OCI-LY1 (cell line): ENCODE data around the gene IL4.

Source experiments
- EZH2 ChIP-seq: fragments of 200-600 bp; sonication (generic), shearing (Covaris generic); IDR thresholded peaks from 2 replicates; pipeline ENCODE4 v1.8.0; 2017; ENCODE audit warnings: borderline replicate concordance, mixed run types, mild to moderate bottlenecking, antibody characterized with exemption, low read length, moderate library complexity, mixed read lengths
- TF ChIP-seq, protein P1 (sequence below): fragments of 200-600 bp; sonication (generic), shearing (Covaris generic); IDR thresholded peaks from 2 replicates; pipeline ENCODE4 v1.5.1; 2017; ENCODE audit warnings: mild to moderate bottlenecking, antibody characterized with exemption, low read length, moderate library complexity, mixed read lengths

DNA sequence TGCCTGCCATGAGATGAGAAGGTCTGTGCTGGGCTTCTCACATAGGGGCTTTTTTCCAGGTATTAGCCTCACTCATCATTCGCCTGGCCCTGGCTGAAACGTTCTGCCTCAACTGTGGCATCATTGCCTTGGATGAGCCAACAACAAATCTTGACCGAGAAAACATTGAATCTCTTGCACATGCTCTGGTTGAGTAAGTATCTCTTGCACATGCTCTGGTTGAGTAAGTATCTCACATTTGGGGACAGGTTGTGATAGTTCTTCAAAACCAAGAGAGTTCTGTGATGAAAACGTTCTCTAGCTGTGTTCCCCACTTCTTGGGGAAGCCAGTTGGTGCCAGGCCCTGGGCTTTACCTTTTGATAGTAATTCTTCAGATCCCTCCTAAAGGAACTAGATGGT lies 33.2 kb upstream of the IL4 start:
- TF ChIP-seq, protein P1, sequence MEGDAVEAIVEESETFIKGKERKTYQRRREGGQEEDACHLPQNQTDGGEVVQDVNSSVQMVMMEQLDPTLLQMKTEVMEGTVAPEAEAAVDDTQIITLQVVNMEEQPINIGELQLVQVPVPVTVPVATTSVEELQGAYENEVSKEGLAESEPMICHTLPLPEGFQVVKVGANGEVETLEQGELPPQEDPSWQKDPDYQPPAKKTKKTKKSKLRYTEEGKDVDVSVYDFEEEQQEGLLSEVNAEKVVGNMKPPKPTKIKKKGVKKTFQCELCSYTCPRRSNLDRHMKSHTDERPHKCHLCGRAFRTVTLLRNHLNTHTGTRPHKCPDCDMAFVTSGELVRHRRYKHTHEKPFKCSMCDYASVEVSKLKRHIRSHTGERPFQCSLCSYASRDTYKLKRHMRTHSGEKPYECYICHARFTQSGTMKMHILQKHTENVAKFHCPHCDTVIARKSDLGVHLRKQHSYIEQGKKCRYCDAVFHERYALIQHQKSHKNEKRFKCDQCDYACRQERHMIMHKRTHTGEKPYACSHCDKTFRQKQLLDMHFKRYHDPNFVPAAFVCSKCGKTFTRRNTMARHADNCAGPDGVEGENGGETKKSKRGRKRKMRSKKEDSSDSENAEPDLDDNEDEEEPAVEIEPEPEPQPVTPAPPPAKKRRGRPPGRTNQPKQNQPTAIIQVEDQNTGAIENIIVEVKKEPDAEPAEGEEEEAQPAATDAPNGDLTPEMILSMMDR, result no peak
- no peak for TF ChIP-seq EZH2
